HG03039 (cell line): ENCODE measurements around the gene DNAJC5.
"Not testable (repeated sequence)": the region's sequence is repeated elsewhere in the genome, so short reads cannot be mapped to it uniquely, and the experiment has no call there.

Experiments
- ATAC-seq: cut with Tn5 transposase; IDR thresholded peaks from one replicate; pipeline ENCODE4 v1.9.1; 2021; ENCODE audit warnings: mild to moderate bottlenecking, moderate library complexity; ENCODE audit not compliant: unreplicated experiment

The DNAJC5 gene

GRCh38 chr20:63894358-63895201, at the start of gene DNAJC5:
Gene DNAJC5 (plus strand): TSS chr20:63895126. CDS start chr20:63928346, 33,220 bp downstream.
- peak; percentile 90 for ATAC-seq

- no peak for ATAC-seq
Measured at GRCh38 chr20:63846128-63846771, 48.7 kb upstream of the DNAJC5 start.

- ATAC-seq = no peak
Measured at GRCh38 chr20:63846888-63847236, 48.1 kb upstream of the DNAJC5 start.

GRCh38 chr20:63847237-63848002, 47.5 kb upstream of the DNAJC5 start:
- ATAC-seq = no peak

GRCh38 chr20:63848003-63848911, 46.7 kb upstream of the DNAJC5 start:
- no peak for ATAC-seq

- no peak for ATAC-seq
Measured at GRCh38 chr20:63850689-63851547, 44.0 kb upstream of the DNAJC5 start.

- not testable (repeated sequence) for ATAC-seq
Measured at GRCh38 chr20:63851548-63851943, 43.4 kb upstream of the DNAJC5 start.

GRCh38 chr20:63853733-63854068, 41.2 kb upstream of the DNAJC5 start:
- not testable (repeated sequence) for ATAC-seq

GRCh38 chr20:63854069-63854765, 40.7 kb upstream of the DNAJC5 start:
- no peak for ATAC-seq

GRCh38 chr20:63854766-63855362, 40.1 kb upstream of the DNAJC5 start:
- ATAC-seq = no peak

- ATAC-seq = no peak
Measured at GRCh38 chr20:63855363-63856097, 39.4 kb upstream of the DNAJC5 start.

GRCh38 chr20:63856098-63856511, 38.8 kb upstream of the DNAJC5 start:
- ATAC-seq = no peak

- ATAC-seq = no peak
Measured at GRCh38 chr20:63857764-63858392, 37.0 kb upstream of the DNAJC5 start.

- ATAC-seq = no peak
Measured at GRCh38 chr20:63858393-63859165, 36.3 kb upstream of the DNAJC5 start.

GRCh38 chr20:63859166-63859699, 35.7 kb upstream of the DNAJC5 start:
- ATAC-seq = no peak

- ATAC-seq = no peak
Measured at GRCh38 chr20:63860325-63861051, 34.4 kb upstream of the DNAJC5 start.
